GM19043 (cell line): ENCODE data around the gene RPS13.
"Not testable (repeated sequence)": the region's sequence is repeated elsewhere in the genome, so short reads cannot be mapped to it uniquely, and the experiment has no call there.

Experiments used
- ATAC-seq: cut with Tn5 transposase; IDR thresholded peaks from one replicate; pipeline ENCODE4 v1.9.1; 2021; ENCODE audit warnings: low read depth; ENCODE audit not compliant: unreplicated experiment

RPS13 gene

DNA sequence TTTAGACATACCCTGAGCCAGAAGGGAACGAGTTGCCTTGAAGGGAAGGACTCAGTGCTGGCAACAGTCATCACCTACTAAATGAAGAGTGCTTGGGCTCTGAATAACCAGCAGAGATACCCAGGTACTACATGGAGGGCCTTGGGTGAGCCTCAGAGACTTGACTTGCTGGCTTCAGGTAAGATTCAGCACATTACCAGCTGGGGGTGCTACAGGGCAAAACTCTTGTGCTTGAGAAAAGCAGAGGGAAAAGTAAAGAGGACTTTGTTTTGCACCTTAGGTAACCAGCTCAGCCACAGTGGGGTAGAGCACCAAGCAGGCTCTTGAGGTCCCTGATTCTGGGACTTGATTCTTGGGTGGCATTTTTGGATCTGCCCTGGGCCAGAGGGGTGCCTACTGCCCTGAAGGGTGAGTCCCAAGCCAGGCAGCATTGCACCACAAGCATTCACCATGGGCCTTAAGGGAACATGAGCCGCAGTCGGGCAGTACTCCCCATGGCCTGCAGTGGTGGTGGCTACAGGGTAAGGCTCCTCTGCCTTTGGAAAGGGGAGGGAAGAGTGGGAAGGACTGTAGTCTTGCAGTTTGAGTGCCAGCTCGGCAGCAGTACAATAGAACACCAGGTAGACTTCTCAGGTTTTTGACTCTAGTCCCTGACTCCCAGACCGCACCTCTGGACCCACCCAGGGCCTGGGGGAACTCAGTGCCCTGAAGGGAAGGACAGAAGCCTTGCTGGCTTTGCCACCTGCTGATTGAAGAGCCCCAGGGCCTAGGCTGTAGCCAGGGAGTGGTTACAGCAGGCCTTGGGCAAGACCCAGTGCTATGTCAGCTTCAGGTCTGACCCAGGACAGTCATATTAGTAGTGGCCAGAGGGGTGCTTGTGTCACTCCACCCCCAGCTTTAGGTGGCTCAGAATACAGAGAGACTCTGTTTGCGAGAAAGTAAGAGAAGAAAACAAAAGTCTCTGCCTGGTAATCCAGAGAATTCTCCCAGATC is 40.5 kb downstream of the RPS13 start:
- no peak for ATAC-seq

DNA sequence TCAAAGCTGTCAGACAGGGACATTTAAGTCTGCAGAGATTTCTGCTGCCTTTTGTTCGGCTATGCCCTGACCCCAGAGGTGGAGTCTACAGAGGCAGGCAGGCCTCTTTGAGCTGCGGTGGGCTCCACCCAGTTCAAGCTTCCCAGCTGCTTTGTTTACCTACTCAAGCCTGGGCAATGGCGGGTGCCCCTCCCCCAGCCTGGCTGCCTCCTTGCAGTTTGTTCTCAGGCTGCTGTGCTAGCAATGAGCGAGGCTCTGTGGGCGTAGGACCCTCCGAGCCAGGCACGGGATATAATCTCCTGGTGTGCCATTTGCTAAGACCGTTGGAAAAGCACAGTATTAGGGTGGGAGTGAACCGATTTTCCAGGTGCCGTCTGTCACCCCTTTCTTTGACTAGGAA is 43.4 kb downstream of the RPS13 start:
- not testable (repeated sequence) for ATAC-seq

GRCh38 chr11:17026487-17027082 is 50.9 kb downstream of the RPS13 start:
- no peak for ATAC-seq

GRCh38 chr11:17024924-17025323 is 52.5 kb downstream of the RPS13 start:
- no peak for ATAC-seq
